Liver (tissue), 9 donors: Measurements from ENCODE around the gene PLVAP. TPM values are rescaled to one million over a fixed set of nuclear protein-coding genes. Genes with fewer than 3 reads are reported as not detected.

ENCODE experiments used
- DNase-seq: peaks from one replicate; pipeline ENCODE4 v3.0.0-alpha.2; 2017; ENCODE audit warnings: low spot score
- H3K27ac ChIP-seq, 2 donors: one replicate each; pipeline ENCODE4 v1.7.0; 2013; ENCODE audit warnings: inconsistent platforms in 2 of 2, low read length in 2 of 2, control low read depth in 1 of 2, low read depth in 1 of 2, mild to moderate bottlenecking in 1 of 2
- H3K27me3 ChIP-seq, 4 donors: one replicate each; pipeline versions ENCODE4 v1.6.1 to v1.7.0; 2013; ENCODE audit warnings: low read length in 3 of 4, inconsistent platforms in 1 of 4, mild to moderate bottlenecking in 1 of 4, moderate library complexity in 1 of 4; ENCODE audit not compliant: control insufficient read depth in 4 of 4, insufficient read depth in 4 of 4
- H3K36me3 ChIP-seq, 4 donors: one replicate each; pipeline versions ENCODE4 v1.6.1 to v1.7.0; 2013; ENCODE audit warnings: low read length in 3 of 4, mild to moderate bottlenecking in 3 of 4, low read depth in 1 of 4, moderate library complexity in 1 of 4; ENCODE audit not compliant: control insufficient read depth in 4 of 4, insufficient read depth in 3 of 4
- H3K4me1 ChIP-seq, 4 donors: one replicate each; pipeline versions ENCODE4 v1.6.1 to v1.7.0; 2013; ENCODE audit warnings: low read length in 3 of 4, mild to moderate bottlenecking in 3 of 4, moderate library complexity in 1 of 4; ENCODE audit not compliant: control insufficient read depth in 4 of 4, insufficient read depth in 4 of 4
- H3K4me3 ChIP-seq, 3 donors: one replicate each; pipeline versions ENCODE4 v1.6.1 to v1.7.0; 2013; ENCODE audit warnings: low read length in 3 of 3, control low read depth in 1 of 3, low read depth in 1 of 3, mild to moderate bottlenecking in 1 of 3
- H3K9ac ChIP-seq, 2 donors: one replicate each; pipeline ENCODE4 v1.7.0; 2013; ENCODE audit warnings: low read length in 2 of 2, mild to moderate bottlenecking in 2 of 2, moderate library complexity in 2 of 2, control low read depth in 1 of 2, low read depth in 1 of 2
- H3K9me3 ChIP-seq, 4 donors: one replicate each; pipeline versions ENCODE4 v1.6.1 to v1.7.0; 2013; ENCODE audit warnings: low read length in 3 of 4; ENCODE audit not compliant: control insufficient read depth in 4 of 4
- ATF3 ChIP-seq: IDR thresholded peaks from 2 replicates; pipeline ENCODE4 v1.6.1; 2016; ENCODE audit warnings: antibody characterized with exemption
- CTCF ChIP-seq: fragments of 150-350 bp; IDR thresholded peaks from 2 replicates; pipeline ENCODE4 v1.5.1; 2017; ENCODE audit warnings: improper control_type of control experiment, low read depth, low read length; ENCODE audit not compliant: missing input control
- EGR1 ChIP-seq, 2 donors: IDR thresholded peaks; 2 replicates each; pipeline ENCODE4 v1.6.1; 2016 to 2018; ENCODE audit warnings: antibody characterized with exemption in 2 of 2, low read depth in 2 of 2
- FOXA1 ChIP-seq: IDR thresholded peaks from 2 replicates; pipeline ENCODE4 v1.6.1; 2016; ENCODE audit warnings: antibody characterized with exemption
- FOXA2 ChIP-seq: IDR thresholded peaks from 2 replicates; pipeline ENCODE4 v1.6.1; 2016; ENCODE audit warnings: antibody characterized with exemption
- GABPA ChIP-seq, 2 donors: IDR thresholded peaks in 1 of 2; conservative IDR thresholded peaks in 1 of 2; 2 replicates each; pipeline ENCODE4 v1.6.1; 2016; ENCODE audit warnings: antibody characterized with exemption in 2 of 2, mild to moderate bottlenecking in 1 of 2, moderate library complexity in 1 of 2
- HNF4A ChIP-seq, 2 donors: conservative IDR thresholded peaks; 2 replicates each; pipeline ENCODE4 v1.6.1; 2016; ENCODE audit warnings: antibody characterized with exemption in 2 of 2, mild to moderate bottlenecking in 2 of 2
- HNF4G ChIP-seq: IDR thresholded peaks from 2 replicates; pipeline ENCODE4 v1.6.1; 2016; ENCODE audit warnings: antibody characterized with exemption
- JUND ChIP-seq, 2 donors: IDR thresholded peaks; 2 replicates each; pipeline ENCODE4 v1.6.1; 2016; ENCODE audit warnings: antibody characterized with exemption in 2 of 2
- MAX ChIP-seq: IDR thresholded peaks from 2 replicates; pipeline ENCODE4 v1.6.1; 2016; ENCODE audit warnings: antibody characterized with exemption
- NR2F2 ChIP-seq: IDR thresholded peaks from 2 replicates; pipeline ENCODE4 v1.6.1; 2016; ENCODE audit warnings: antibody characterized with exemption
- RAD21 ChIP-seq, 2 donors: IDR thresholded peaks; 2 replicates each; pipeline ENCODE4 v1.6.1; 2016; ENCODE audit warnings: antibody characterized with exemption in 2 of 2, mild to moderate bottlenecking in 2 of 2
- REST ChIP-seq: IDR thresholded peaks from 2 replicates; pipeline ENCODE4 v1.6.1; 2016; ENCODE audit warnings: antibody characterized with exemption, mild to moderate bottlenecking
- RXRA ChIP-seq, 2 donors: IDR thresholded peaks; 2 replicates each; pipeline ENCODE4 v1.6.1; 2017 to 2018; ENCODE audit warnings: antibody characterized with exemption in 2 of 2, mild to moderate bottlenecking in 1 of 2
- SP1 ChIP-seq: IDR thresholded peaks from 2 replicates; pipeline ENCODE4 v1.6.1; 2018; ENCODE audit warnings: antibody characterized with exemption, mild to moderate bottlenecking
- TAF1 ChIP-seq: conservative IDR thresholded peaks from 2 replicates; pipeline ENCODE4 v1.6.1; 2016; ENCODE audit warnings: antibody characterized with exemption, mild to moderate bottlenecking
- YY1 ChIP-seq: IDR thresholded peaks from 2 replicates; pipeline ENCODE4 v1.6.1; 2016; ENCODE audit warnings: antibody characterized with exemption, mild to moderate bottlenecking
- ZBTB33 ChIP-seq: IDR thresholded peaks from 2 replicates; pipeline ENCODE4 v1.6.1; 2016; ENCODE audit warnings: antibody characterized with exemption
- WGBS: extraction: QIAGEN DNeasy Blood & Tissue Kit; methylation state at CpG from one replicate; pipeline ENCODE4 v1.1.7; 2013; 5-methylcytosine and 5-hydroxymethylcytosine counted together
- polyA plus RNA-seq, 2 donors: library from polyadenylated mRNA; stranded (reverse) in 1 of 2; unstranded in 1 of 2; fragments of 200-250 nt in 1 of 2; fragments of >200 nt in 1 of 2; fragmentation: Nextera tagmentation in 1 of 2; extraction: Ambion mirVana in 1 of 2; gene quantifications; one replicate each; pipeline versions ENCODE4 v1.2.1 to v1.2.3, GENCODE V29; 2013 to 2015
- total RNA-seq, 2 donors: library from RNA; depleted of rRNA; stranded (reverse); fragments of >200 nt; gene quantifications; one replicate each; pipeline ENCODE4 v1.2.3, GENCODE V29; 2014
- donor health status: healthy.
- donor health status: healthy.
- donor health status: healthy.
- donor health status: healthy.
- donor health status: healthy.

The PLVAP gene
- total and polyA plus RNA-seq, 4 donors: 4.2 to 11.8 (median 8.6) TPM

- H3K9me3 ChIP-seq: no peaks in the 10 kb centered on the region
- DNase-seq: no peak
- TF ChIP-seq SP1 (peak; percentile 91), RXRA (IDR thresholded peaks at IDR 0.05) (peak; percentile 74 to 77), JUND (IDR thresholded peaks at IDR 0.05) (no peak), YY1 (no peak), TAF1 (no peak), ATF3 (no peak), FOXA1 (peak; percentile 10), HNF4G (no peak)
- no peaks in the 10 kb centered on the region for H3K27me3 ChIP-seq
- H3K36me3 ChIP-seq: no peaks in the 10 kb centered on the region
- H3K27ac ChIP-seq: peak overlapping the region; percentile 55 to 93
- H3K9ac ChIP-seq: no peak overlapping the region
- peaks cover 12 to 53% (median 41%) of the 10 kb centered on the region in 4 donors for H3K4me1 ChIP-seq
- WGBS: under 1% methylated on average over 7 of the region's 7 CpGs
- H3K4me3 ChIP-seq: peak overlapping the region in 1 of 3 donors; percentile 81
Observed at GRCh38 chr19:17305216-17305516, 72.0 kb downstream of the PLVAP start.

GRCh38 chr19:17304386-17305215 lies 72.5 kb downstream of the PLVAP start:
- Histone ChIP-seq H3K27ac (peak overlapping the region; percentile 55 to 93), H3K4me3 (no peak overlapping the region), H3K36me3 (no peaks in the 10 kb centered on the region), H3K9me3 (no peaks in the 10 kb centered on the region), H3K9ac (no peak overlapping the region), H3K27me3 (no peaks in the 10 kb centered on the region), H3K4me1 (peaks cover 12 to 49% (median 38%) of the 10 kb centered on the region in 4 donors)
- DNase-seq: no peak
- no peak for TF ChIP-seq SP1
- 67% methylated on average over 12 of the region's 12 CpGs for WGBS

GRCh38 chr19:17303940-17304267 lies 73.2 kb downstream of the PLVAP start:
- H3K27ac ChIP-seq: peak overlapping the region in 1 of 2 donors; percentile 23
- no peak overlapping the region for H3K4me3 ChIP-seq
- TF ChIP-seq FOXA2 (no peak), HNF4A (conservative IDR thresholded peaks at IDR 0.05) (no peak), GABPA (IDR thresholded peaks at IDR 0.05 in 1 of 2, conservative IDR thresholded peaks at IDR 0.05 in 1 of 2) (no peak), MAX (no peak), HNF4G (no peak), CTCF (no peak), YY1 (no peak), RXRA (IDR thresholded peaks at IDR 0.05) (no peak), RAD21 (IDR thresholded peaks at IDR 0.05) (no peak), FOXA1 (no peak), ATF3 (no peak), ZBTB33 (no peak), REST (no peak), NR2F2 (no peak), SP1 (no peak), TAF1 (no peak), EGR1 (IDR thresholded peaks at IDR 0.05; ENCODE audit: low read depth in 2 of 2) (no peak), JUND (IDR thresholded peaks at IDR 0.05) (no peak)
- no peak overlapping the region for H3K9ac ChIP-seq
- no peaks in the 10 kb centered on the region for H3K27me3 ChIP-seq
- no peaks in the 10 kb centered on the region for H3K36me3 ChIP-seq
- H3K9me3 ChIP-seq: no peaks in the 10 kb centered on the region
- peaks cover 12 to 46% (median 37%) of the 10 kb centered on the region in 4 donors for H3K4me1 ChIP-seq
- 65% methylated on average over 12 of the region's 12 CpGs for WGBS
- DNase-seq: no peak
